Right hindlimb (tissue), 1 donor: ENCODE data around the gene ETF1.

Experiments
- DNase-seq: peaks from one replicate; pipeline ENCODE4 v3.0.0-alpha.2; 2018

Gene ETF1

DNA sequence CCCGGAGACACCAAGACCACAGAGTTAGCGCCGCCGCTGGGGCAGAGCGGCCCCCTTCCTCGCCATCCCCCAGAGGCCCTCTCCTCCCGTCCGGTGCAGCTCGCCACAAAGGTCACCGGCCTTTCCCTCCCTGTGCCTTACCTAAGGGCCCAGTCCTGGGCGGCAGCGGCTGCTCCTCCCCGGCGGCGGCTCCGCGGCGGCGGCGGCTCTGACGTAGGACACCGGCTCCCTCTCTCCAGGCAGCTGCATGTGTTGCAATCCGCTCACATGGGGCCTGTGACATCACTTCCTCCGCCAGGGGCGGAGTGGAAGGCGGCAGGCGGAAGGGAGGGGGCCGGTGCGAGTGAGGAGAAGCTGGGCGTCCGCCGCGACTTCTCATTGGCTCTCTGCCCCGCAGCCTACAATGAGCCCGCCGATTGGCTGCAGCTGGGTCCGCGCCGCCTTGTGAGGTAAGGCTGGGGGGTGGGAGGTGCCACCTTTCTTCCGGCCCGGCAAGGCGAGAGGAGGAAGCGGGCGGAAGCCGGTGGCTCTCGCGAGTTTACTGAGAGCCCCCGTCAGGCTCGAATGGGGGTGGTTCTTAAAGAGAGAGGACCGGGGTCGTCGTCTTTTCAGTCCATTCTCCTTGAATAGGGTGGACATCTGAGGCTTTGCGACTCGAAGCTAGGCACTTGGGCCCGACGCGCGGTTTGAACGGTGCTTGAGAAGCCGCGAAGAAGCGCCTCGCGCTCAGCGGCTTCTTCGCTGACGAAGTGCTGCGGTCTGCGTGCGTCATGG lies at the start of gene ETF1:
Gene ETF1, minus strand, starts transcription at position 281 of the 774 bp plus-strand sequence. CDS start 318 bp downstream, outside the sequence.
- DNase-seq, result peak; percentile 100

- no peak for DNase-seq
Measured at GRCh38 chr5:138588013-138588788, 45.2 kb upstream of the ETF1 start.

DNA sequence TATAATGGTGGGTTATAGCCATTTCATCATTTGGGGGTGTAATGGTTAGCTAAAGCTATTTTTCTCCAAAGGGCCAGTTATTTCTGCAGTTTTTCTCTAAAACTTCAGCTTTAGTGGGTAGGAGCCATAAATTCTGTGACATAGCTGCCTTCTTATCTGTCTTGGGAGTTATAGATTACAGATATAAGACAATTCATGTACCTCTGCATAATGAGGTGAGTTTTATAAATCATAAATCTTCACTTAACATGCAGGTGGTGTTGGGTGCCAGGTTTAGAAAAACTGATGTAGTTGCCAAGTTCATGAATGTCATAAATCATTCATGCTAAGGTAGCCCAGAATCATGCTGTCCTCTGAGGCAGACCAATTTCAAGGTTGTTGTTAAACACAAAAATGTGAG lies 42.1 kb upstream of the ETF1 start:
- no peak for DNase-seq

GRCh38 chr5:138583984-138584637 lies 41.1 kb upstream of the ETF1 start:
- no peak for DNase-seq

DNA sequence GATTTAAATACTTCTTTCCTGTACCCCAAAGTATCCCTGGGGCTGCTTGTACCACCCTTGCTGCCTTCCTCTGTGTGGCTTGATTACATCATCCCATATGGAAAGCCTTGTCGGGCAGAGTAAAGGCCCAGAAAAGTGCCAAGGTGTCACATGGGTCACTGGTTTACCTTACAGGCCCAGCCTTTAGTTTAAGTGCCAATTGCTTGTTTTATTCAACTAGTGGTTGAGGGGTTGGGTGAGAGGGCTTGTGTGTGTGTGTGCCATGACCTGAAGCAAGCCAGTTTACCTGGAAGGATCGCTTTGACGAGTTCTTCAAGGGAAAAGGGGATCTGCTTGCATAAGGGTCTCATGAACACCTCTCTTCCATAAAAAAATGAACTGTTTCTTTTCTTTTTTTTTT lies 39.9 kb upstream of the ETF1 start:
- no peak for DNase-seq

DNA sequence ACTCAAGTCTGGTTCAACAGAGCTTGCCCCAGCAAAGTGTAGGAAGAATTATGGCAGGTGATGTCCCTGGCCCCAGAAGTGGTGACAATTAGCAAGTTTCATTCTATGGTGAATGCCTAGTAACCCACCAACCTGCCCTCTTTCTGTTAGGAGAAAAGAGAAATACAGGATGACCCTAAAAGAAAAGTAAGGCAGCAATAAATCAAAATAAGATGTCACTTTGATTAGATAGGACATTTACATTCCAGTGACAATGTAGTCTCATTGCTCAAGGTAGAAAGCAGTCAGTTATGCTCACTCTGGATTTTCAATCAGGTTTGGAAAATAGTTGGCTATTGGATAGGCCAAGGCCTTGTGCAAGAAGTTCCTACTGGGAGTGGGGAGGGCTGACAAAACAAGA lies 37.7 kb upstream of the ETF1 start:
- DNase-seq, result no peak

DNA sequence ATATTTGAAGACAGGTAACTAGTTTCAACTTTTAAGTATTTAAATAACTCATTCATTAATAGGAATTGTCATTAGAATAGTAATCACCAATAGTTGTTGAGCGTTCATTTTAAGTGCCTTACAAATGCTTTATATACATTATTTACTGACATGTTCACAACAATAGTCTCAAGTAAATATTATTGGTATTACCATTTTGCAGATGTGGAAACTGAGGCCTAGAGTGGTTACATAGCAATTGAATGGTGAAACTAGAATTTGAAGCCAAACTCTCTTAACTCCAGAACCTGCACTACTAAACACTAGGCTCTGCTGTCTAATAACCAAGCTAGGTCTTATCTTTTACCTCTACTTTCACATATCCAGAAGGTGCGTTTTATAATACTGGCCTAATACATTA lies 37.0 kb upstream of the ETF1 start:
- DNase-seq, result no peak

DNA sequence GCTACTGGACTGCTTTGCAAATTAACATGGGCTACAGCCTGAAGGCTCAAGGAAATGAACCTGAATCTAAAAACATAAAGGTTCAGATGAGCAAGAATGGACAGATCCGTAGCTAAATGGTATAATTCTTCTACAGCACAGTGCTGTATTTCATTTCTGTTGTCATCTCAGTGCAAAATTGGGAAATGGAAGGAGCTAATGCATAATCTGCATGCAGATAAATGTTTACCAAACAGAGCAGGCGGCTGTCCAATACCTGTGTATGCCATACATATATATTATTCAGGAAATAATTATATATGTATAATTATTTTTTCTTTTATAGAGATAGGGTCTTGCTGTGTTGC lies 36.5 kb upstream of the ETF1 start:
- no peak for DNase-seq

DNA sequence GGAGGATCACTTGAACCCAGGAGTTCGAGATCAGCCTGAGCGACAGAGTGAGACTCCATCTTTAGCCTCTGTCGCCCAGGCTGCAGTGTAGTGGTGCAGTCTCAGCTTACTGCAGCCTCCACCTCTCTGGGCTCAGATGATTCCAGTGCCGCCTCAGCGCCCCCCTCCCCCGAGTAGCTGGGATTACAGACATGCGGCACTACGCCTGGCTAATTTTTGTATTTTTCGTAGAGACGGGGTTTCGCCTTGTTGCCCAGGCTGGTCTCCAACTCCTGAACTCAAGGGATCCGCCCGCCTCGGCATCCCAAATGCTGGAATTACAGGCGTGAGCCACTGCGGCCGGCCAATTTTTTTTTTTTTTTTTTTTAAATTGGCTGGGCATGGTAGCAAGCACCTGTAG lies 34.4 kb upstream of the ETF1 start:
- DNase-seq, result no peak

- DNase-seq, result peak; percentile 99
Measured at GRCh38 chr5:138575194-138576015, 32.4 kb upstream of the ETF1 start, which contains the start of gene HSPA9. Gene HSPA9 (minus strand): TSS chr5:138575401. CDS start chr5:138575318, 83 bp downstream.

GRCh38 chr5:138574744-138575193 lies 31.7 kb upstream of the ETF1 start:
- DNase-seq, result no peak

DNA sequence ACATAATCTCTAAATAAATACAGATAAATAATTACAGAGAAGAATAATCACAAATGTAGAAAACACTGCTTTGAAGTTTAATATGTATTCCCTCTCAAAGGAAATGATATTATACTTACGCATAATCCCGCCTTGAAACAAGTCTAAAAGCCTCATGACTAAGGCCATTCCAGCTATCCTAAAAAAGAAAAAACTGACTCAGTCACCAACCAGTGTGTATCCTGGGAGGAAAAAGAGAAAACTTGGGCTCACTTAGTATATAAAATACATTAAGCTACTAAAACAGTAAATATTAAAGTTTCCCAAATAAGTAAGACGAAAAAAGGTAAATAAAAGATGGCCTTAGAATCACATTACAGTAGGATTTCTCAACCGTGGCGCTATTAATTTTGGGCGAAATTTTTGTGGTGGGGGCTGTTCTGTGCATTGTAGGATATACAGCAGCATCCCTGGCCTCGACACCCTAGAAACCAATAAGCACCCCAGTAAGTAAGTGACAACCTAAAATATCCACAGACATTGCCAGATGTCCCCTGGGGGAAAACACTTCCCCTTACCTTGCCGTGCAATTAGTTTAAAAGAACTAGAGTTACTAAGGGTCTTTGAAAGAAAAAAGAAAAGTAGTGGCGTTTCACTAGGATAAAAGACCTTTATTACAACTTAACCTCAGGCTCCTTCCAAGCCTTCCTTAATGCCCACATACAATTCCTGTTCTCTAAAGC lies 31.1 kb upstream of the ETF1 start:
- DNase-seq, result no peak

GRCh38 chr5:138573223-138573622 lies 30.2 kb upstream of the ETF1 start:
- no peak for DNase-seq

GRCh38 chr5:138570871-138571270 lies 27.8 kb upstream of the ETF1 start:
- no peak for DNase-seq

DNA sequence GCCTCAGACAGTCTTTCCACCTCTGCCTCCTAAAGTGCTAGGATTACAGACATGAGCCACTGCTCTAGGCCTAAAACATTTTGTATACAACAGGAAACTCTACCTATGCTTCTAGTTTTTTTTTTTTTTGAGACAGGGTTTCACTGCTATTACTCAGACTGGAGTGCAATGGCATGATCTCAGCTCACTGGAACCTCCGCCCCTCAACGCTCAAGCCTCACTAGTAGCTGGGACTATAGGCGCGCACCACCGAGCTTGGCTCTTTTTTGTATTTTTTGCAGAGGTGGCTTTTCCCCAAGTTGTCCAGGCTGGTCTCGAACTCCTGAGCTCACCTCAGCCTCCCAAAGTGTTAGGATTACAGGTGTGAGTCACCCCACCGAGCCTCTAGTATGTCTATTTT lies 26.7 kb upstream of the ETF1 start:
- DNase-seq, result no peak

GRCh38 chr5:138568061-138568824 lies 25.2 kb upstream of the ETF1 start:
- no peak for DNase-seq

GRCh38 chr5:138566792-138567191 lies 23.8 kb upstream of the ETF1 start:
- no peak for DNase-seq

GRCh38 chr5:138565100-138565821 lies 22.2 kb upstream of the ETF1 start:
- no peak for DNase-seq

- no peak for DNase-seq
Measured at GRCh38 chr5:138564242-138564641, 21.2 kb upstream of the ETF1 start.

- DNase-seq, result no peak
Measured at GRCh38 chr5:138563340-138564118, 20.5 kb upstream of the ETF1 start.
